ENCODE results near the gene EEPD1. TPM values are rescaled to one million over a fixed set of nuclear protein-coding genes. Genes with fewer than 3 reads are reported as not detected.

Gene EEPD1
- total and polyA plus RNA-seq, 2 donors (not counting 3 experiments of a cell fraction or from before 2014, with no cell fraction given): 0.40 to 0.42 TPM

DNA sequence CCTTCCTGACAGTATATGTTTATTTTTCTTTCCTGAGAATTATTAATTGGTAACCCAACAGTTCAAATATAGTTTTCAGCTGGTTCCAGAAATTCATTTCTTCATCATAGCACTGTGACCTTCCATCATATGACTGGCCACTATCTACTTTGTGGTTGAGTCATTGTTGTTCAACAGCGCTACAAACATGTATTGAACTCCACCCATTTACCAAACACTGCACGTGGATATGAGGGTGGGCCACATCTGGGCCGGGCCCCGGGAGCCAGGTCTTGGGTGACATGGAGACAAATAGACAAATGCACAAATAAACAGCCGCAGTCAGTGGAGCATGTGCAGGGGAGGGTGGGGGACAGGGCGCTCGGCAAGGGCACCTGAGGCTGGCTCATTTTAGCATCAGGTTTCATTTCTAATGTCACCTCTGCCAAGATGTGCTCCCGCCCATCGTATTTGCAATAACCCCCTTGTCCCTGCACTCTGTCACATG, 24.0 kb upstream of the EEPD1 start:
- no peaks in the 10 kb centered on the region for H3K36me3 ChIP-seq (ENCODE audit: control insufficient read depth in 2 of 2, extremely low read depth in 1 of 2, insufficient read depth in 2 of 2, low read length in 2 of 2)
- no peaks in the 10 kb centered on the region for H3K4me1 ChIP-seq (ENCODE audit: control insufficient read depth, extremely low read depth, insufficient read depth, low read length)
- H3K79me2 ChIP-seq (ENCODE audit: control insufficient read depth, insufficient read depth, low read length): no peaks in the 10 kb centered on the region
- H3K9ac ChIP-seq (replicated peaks; ENCODE audit: extremely low read depth, insufficient read depth, low read length): no peak overlapping the region
- H2AFZ ChIP-seq (ENCODE audit: low read depth, low read length): no peak overlapping the region
- FAIRE-seq (no peak), DNase-seq (ENCODE audit: low read depth, low spot score) (no peak)
- BruUV-seq (replicated peaks): no TSS peak
- no peak overlapping the region for H3K4me3 ChIP-seq (replicated peaks in 1 of 3; ENCODE audit: insufficient read depth in 1 of 3, low read depth in 1 of 3, low read length in 3 of 3)
- peak overlapping the region; percentile 70 for H3K4me2 ChIP-seq (ENCODE audit: insufficient read depth, low read length)
- intact Hi-C loops (cut with micrococcal nuclease) (loop anchor here (10.0 kb wide), 1 partner anchor 56 kb away; no protein-coding TSS in a partner anchor), dilution Hi-C loops (cut with MboI; ENCODE audit: extremely low pct_ligation_motif_present, low sequenced_read_pairs) (no loop called here)
- H3K27ac ChIP-seq (ENCODE audit: insufficient read depth, low read depth, low read length): no peak overlapping the region
- no peaks in the 10 kb centered on the region for H3K27me3 ChIP-seq (ENCODE audit: control insufficient read depth in 2 of 2, insufficient read depth in 2 of 2, low read length in 2 of 2)
- no peak for TF ChIP-seq JUN (IDR thresholded peaks at IDR 0.05; ENCODE audit: borderline replicate concordance, insufficient read depth, insufficient read length, low read depth)
- TF ChIP-seq, protein P1, sequence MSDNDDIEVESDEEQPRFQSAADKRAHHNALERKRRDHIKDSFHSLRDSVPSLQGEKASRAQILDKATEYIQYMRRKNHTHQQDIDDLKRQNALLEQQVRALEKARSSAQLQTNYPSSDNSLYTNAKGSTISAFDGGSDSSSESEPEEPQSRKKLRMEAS (IDR thresholded peaks at IDR 0.05; ENCODE audit: insufficient read depth, insufficient read length): no peak
- TF ChIP-seq, protein P2, sequence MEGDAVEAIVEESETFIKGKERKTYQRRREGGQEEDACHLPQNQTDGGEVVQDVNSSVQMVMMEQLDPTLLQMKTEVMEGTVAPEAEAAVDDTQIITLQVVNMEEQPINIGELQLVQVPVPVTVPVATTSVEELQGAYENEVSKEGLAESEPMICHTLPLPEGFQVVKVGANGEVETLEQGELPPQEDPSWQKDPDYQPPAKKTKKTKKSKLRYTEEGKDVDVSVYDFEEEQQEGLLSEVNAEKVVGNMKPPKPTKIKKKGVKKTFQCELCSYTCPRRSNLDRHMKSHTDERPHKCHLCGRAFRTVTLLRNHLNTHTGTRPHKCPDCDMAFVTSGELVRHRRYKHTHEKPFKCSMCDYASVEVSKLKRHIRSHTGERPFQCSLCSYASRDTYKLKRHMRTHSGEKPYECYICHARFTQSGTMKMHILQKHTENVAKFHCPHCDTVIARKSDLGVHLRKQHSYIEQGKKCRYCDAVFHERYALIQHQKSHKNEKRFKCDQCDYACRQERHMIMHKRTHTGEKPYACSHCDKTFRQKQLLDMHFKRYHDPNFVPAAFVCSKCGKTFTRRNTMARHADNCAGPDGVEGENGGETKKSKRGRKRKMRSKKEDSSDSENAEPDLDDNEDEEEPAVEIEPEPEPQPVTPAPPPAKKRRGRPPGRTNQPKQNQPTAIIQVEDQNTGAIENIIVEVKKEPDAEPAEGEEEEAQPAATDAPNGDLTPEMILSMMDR (IDR thresholded peaks at IDR 0.05; ENCODE audit: extremely low read depth in 1 of 2, insufficient read depth in 1 of 2, low read depth in 1 of 2, low read length in 2 of 2): no peak
- TF ChIP-seq FOS (IDR thresholded peaks at IDR 0.05; ENCODE audit: borderline replicate concordance, insufficient read depth, low read length): no peak
- no peak for TF ChIP-seq MYC (IDR thresholded peaks at IDR 0.05; ENCODE audit: low read depth, low read length)
- no peak for TF ChIP-seq GATA2 (IDR thresholded peaks at IDR 0.05; ENCODE audit: insufficient read depth, insufficient read length, low read depth, low read length)
- no peak for TF ChIP-seq POLR2AphosphoS5 (IDR thresholded peaks at IDR 0.05; ENCODE audit: insufficient read depth, low read depth, low read length)
- no peak for TF ChIP-seq EZH2 (IDR thresholded peaks at IDR 0.05; ENCODE audit: borderline replicate concordance, low read depth, low read length, severe bottlenecking)
- no peak for TF ChIP-seq POLR2A (IDR thresholded peaks at IDR 0.05; ENCODE audit: low read depth, low read length)
- ChIA-PET POLR2A (no interaction called here), CTCF (interaction anchor here (0.6 to 1.2 kb wide), 32 partner anchors 8 to 419 kb away, joined by 3 to 11 read pairs (median 4); no protein-coding TSS in a partner anchor)
- no peaks in the 10 kb centered on the region for H3K9me1 ChIP-seq (replicated peaks; ENCODE audit: control insufficient read depth, extremely low read depth, insufficient read depth, low read length)
- no peaks in the 10 kb centered on the region for H4K20me1 ChIP-seq (replicated peaks; ENCODE audit: control insufficient read depth, extremely low read depth, insufficient read depth, low read length)
- H3K9me3 ChIP-seq (replicated peaks; ENCODE audit: control insufficient read depth, insufficient read depth, low read length): no peaks in the 10 kb centered on the region
